HG03060 (cell line): ENCODE results near the gene GDI1.

ENCODE experiments used
- ATAC-seq: cut with Tn5 transposase; IDR thresholded peaks from one replicate; pipeline ENCODE4 v1.9.1; 2021; ENCODE audit warnings: low read depth, moderate number of reproducible peaks; ENCODE audit not compliant: unreplicated experiment

Gene GDI1

GRCh38 chrX:154458954-154459778, 22.2 kb downstream of the GDI1 start:
- no peak for ATAC-seq

- no peak for ATAC-seq
These were observed 22.9 kb downstream of the GDI1 start for GRCh38 chrX:154459832-154460231.

GRCh38 chrX:154460326-154460725, 23.4 kb downstream of the GDI1 start:
- no peak for ATAC-seq

GRCh38 chrX:154462396-154462795, 25.4 kb downstream of the GDI1 start:
- no peak for ATAC-seq

- ATAC-seq = no peak
These were observed 26.8 kb downstream of the GDI1 start for GRCh38 chrX:154463611-154464220.

GRCh38 chrX:154464806-154465365, 27.9 kb downstream of the GDI1 start:
- no peak for ATAC-seq

GRCh38 chrX:154465601-154466000, 28.6 kb downstream of the GDI1 start:
- no peak for ATAC-seq

GRCh38 chrX:154466036-154466435, 29.1 kb downstream of the GDI1 start:
- no peak for ATAC-seq

- ATAC-seq = no peak
These were observed 30.0 kb downstream of the GDI1 start for GRCh38 chrX:154466907-154467306.

GRCh38 chrX:154467556-154467955, 30.6 kb downstream of the GDI1 start:
- no peak for ATAC-seq

GRCh38 chrX:154468217-154468616, 31.3 kb downstream of the GDI1 start:
- ATAC-seq = no peak

GRCh38 chrX:154469114-154469513, 32.2 kb downstream of the GDI1 start:
- ATAC-seq = no peak

GRCh38 chrX:154469880-154470279, 32.9 kb downstream of the GDI1 start:
- no peak for ATAC-seq

- no peak for ATAC-seq
These were observed 33.5 kb downstream of the GDI1 start for GRCh38 chrX:154470434-154470833.

- ATAC-seq = no peak
These were observed 34.1 kb downstream of the GDI1 start for GRCh38 chrX:154470914-154471568.

GRCh38 chrX:154471839-154472684, 35.1 kb downstream of the GDI1 start:
- no peak for ATAC-seq

GRCh38 chrX:154472685-154473632, 36.0 kb downstream of the GDI1 start:
- ATAC-seq = no peak

GRCh38 chrX:154473683-154474082, 36.7 kb downstream of the GDI1 start:
- no peak for ATAC-seq

- ATAC-seq = no peak
These were observed 39.9 kb downstream of the GDI1 start for GRCh38 chrX:154476821-154477220.
